Spleen (tissue), 11 donors: ENCODE data around the gene FMOD. TPM values are rescaled to one million over a fixed set of nuclear protein-coding genes. Genes with fewer than 3 reads are reported as not detected.
"Not testable (repeated sequence)": the region's sequence is repeated elsewhere in the genome, so short reads cannot be mapped to it uniquely, and the experiment has no call there.

ENCODE experiments used
- DNase-seq: peaks from one replicate; pipeline ENCODE4 v3.0.0-alpha.2; 2020
- H3K27ac ChIP-seq, 8 donors: fragments of 200-600 bp; sonication (generic) in 7 of 8; 1 replicate in 4 of 8; 2 replicates in 4 of 8; pipeline versions ENCODE4 v1.5.0 to v1.8.0; 2016 to 2021; ENCODE audit warnings: inconsistent platforms in 4 of 8, mild to moderate bottlenecking in 4 of 8, moderate library complexity in 1 of 8
- H3K27me3 ChIP-seq, 7 donors: fragments of 200-600 bp; sonication (generic) in 6 of 7; replicated peaks in 1 of 7; 1 replicate in 4 of 7; 2 replicates in 3 of 7; pipeline versions ENCODE4 v1.5.0 to v1.8.0; 2016 to 2021; ENCODE audit warnings: inconsistent platforms in 3 of 7, mild to moderate bottlenecking in 1 of 7
- H3K36me3 ChIP-seq, 6 donors: fragments of 200-600 bp; sonication (generic) in 5 of 6; 1 replicate in 4 of 6; 2 replicates in 2 of 6; pipeline versions ENCODE4 v1.5.0 to v1.8.0; 2016 to 2021; ENCODE audit warnings: inconsistent platforms in 2 of 6
- H3K4me1 ChIP-seq, 6 donors: fragments of 200-600 bp; sonication (generic) in 5 of 6; 1 replicate in 3 of 6; 2 replicates in 3 of 6; pipeline versions ENCODE4 v1.5.0 to v1.8.0; 2016 to 2021; ENCODE audit warnings: inconsistent platforms in 3 of 6
- H3K4me3 ChIP-seq, 8 donors: fragments of 200-600 bp; sonication (generic) in 7 of 8; 1 replicate in 4 of 8; 2 replicates in 4 of 8; pipeline versions ENCODE4 v1.5.0 to v1.8.0; 2016 to 2021; ENCODE audit warnings: inconsistent platforms in 4 of 8, mild to moderate bottlenecking in 4 of 8, moderate library complexity in 2 of 8
- H3K9me3 ChIP-seq, 8 donors: fragments of 200-600 bp; sonication (generic) in 7 of 8; 1 replicate in 4 of 8; 2 replicates in 4 of 8; pipeline versions ENCODE4 v1.5.0 to v1.8.0; 2016 to 2021; ENCODE audit warnings: inconsistent platforms in 4 of 8
- POLR2A ChIP-seq, 3 donors: fragments of 450-650 bp; IDR thresholded peaks; one replicate each; pipeline ENCODE4 v1.5.1; 2017; ENCODE audit warnings: antibody characterized with exemption in 3 of 3, mild to moderate bottlenecking in 1 of 3
- POLR2AphosphoS5 ChIP-seq, 3 donors: sonication (generic); formaldehyde crosslinking; IDR thresholded peaks; one replicate each; pipeline ENCODE4 v1.5.1; 2017; ENCODE audit warnings: antibody characterized with exemption in 3 of 3
- WGBS, 5 donors: extraction: QIAGEN DNeasy Blood & Tissue Kit in 3 of 5; methylation state at CpG; one replicate each; pipeline versions ENCODE4 v1.1.5 to v1.1.7; 2013 to 2018; 5-methylcytosine and 5-hydroxymethylcytosine counted together
- intact Hi-C: fragments of 100-400 bp; cut with DNase I; formaldehyde crosslinking; loops from one replicate; pipeline ENCODE4 v1.15.0; 2023; ENCODE audit warnings: low total_unique reads
- polyA plus RNA-seq, 3 donors: library from polyadenylated mRNA; stranded (reverse); fragments of 200-250 nt; gene quantifications; one replicate each; pipeline ENCODE4 v1.2.1, GENCODE V29; 2013
- total RNA-seq, 7 donors: library from RNA; depleted of rRNA in 3 of 7; stranded (reverse); fragments of >200 nt in 3 of 7; fragmentation: NEBNext Ultra II Directional in 4 of 7; extraction: Animal tissue kit (Norgen Biotek cat#: 25700) in 4 of 7; gene quantifications; one replicate each; pipeline versions ENCODE4 v1.1.0 to v1.2.1, GENCODE V29; 2016 to 2021
- TF ChIP-seq, protein P1 (sequence below), 11 experiments: fragments of 200-600 bp in 7 of 11; fragments of 450-650 bp in 4 of 11; sonication (generic) in 4 of 11; IDR thresholded peaks in 8 of 11; conservative IDR thresholded peaks in 3 of 11; 1 replicate in 7 of 11; 2 replicates in 4 of 11; pipeline versions ENCODE4 v1.4.0 to v1.8.0; 2016 to 2021; ENCODE audit warnings: antibody characterized with exemption in 11 of 11, inconsistent platforms in 4 of 11, mild to moderate bottlenecking in 1 of 11
- donor health status: healthy with polysubstance abuse.
- donor health status: DM: no; HTN: no; CAD: no; lungs with moderate emphysema.
- donor health status: DM: no; HTN: no; CAD: no.
- donor health status: Bipolar disorder and iron deficiency.
- donor health status: healthy.
- donor health status: DM: no; HTN: no; CAD: no.
- donor health status: DM: yes; HTN: yes; CAD: no.

Gene FMOD
- total and polyA plus RNA-seq, 10 donors: 4.5 to 30.0 (median 17.0) TPM

DNA sequence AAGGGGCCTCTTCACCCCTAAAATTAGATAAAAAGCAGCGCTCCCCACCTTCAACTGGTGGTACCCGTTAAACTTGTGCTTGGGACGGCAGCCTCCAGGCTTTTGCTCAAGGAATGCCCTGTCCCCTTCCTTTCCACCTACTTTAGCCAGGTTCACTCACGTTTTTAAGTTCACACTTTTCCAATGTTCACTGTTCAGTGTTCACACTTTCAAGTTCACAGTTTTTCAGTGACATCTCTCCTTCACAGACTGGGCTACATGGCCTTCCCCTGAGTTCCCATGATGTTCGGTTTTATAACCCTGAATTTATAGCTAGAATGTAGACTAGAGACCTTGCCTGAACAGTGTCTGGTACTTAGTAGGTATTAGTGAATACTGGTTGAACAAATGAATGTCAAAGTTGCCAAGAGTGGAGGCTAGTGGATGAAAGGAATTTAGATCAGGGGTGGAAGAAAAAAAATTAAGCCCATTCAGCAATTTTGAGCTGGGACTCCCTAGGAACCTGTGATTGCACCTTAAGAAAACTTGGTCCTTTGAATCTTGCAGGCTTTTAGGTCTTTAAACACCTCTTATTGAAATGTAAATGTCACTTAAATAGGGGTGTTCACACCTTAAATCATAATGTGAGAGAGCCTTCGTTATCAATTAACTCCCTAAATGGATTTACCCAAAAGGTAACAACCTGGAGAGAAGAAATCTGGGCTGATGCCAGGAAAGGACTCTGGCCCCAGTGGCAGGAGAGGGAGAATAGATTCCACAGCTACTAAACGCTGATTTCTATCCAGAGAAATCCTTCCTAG is 33.3 kb downstream of the FMOD start:
- WGBS, 5 donors: 86 to 90% (median 88%) methylated on average over 7 of the region's 7 CpGs

DNA sequence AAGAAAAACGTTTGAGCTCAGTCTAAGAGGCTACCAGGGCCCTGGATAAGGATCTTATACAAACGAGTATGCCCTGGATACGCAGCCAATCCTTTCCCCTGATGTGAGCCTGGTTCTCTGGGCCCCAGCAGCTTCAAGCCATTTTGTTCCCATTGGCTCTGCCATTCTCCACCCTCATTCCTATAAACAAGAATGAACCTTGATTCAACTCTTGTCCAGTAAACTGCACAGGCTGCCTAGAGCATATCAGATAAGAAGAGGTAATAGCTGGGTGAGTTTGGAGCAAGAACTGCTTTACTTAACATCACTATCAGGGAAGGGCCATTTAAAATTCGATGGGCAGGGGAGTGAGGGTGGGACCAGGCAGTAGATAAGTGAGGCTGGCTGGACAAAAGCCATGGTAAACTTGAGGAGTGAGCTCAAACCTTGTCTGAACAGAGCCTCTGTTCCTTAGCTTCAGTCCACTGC is 34.3 kb downstream of the FMOD start:
- no peaks in the 10 kb centered on the region for H3K9me3 ChIP-seq
- H3K27me3 ChIP-seq: no peaks in the 10 kb centered on the region
- H3K4me3 ChIP-seq: no peak overlapping the region
- intact Hi-C loops: no loop called here
- peak overlapping the region in 5 of 8 donors; percentile 6 to 59 (median 8) for H3K27ac ChIP-seq
- no peak for DNase-seq
- peaks cover 0 to 9% (median 0%) of the 10 kb centered on the region in 6 donors for H3K36me3 ChIP-seq
- no peak for TF ChIP-seq POLR2AphosphoS5 (IDR thresholded peaks at IDR 0.05)
- no peak for TF ChIP-seq POLR2A (IDR thresholded peaks at IDR 0.05)
- TF ChIP-seq, protein P1, sequence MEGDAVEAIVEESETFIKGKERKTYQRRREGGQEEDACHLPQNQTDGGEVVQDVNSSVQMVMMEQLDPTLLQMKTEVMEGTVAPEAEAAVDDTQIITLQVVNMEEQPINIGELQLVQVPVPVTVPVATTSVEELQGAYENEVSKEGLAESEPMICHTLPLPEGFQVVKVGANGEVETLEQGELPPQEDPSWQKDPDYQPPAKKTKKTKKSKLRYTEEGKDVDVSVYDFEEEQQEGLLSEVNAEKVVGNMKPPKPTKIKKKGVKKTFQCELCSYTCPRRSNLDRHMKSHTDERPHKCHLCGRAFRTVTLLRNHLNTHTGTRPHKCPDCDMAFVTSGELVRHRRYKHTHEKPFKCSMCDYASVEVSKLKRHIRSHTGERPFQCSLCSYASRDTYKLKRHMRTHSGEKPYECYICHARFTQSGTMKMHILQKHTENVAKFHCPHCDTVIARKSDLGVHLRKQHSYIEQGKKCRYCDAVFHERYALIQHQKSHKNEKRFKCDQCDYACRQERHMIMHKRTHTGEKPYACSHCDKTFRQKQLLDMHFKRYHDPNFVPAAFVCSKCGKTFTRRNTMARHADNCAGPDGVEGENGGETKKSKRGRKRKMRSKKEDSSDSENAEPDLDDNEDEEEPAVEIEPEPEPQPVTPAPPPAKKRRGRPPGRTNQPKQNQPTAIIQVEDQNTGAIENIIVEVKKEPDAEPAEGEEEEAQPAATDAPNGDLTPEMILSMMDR (IDR thresholded peaks at IDR 0.05 in 8 of 11, conservative IDR thresholded peaks at IDR 0.05 in 3 of 11): no peak
- peaks cover 15 to 77% (median 28%) of the 10 kb centered on the region in 6 donors for H3K4me1 ChIP-seq
- WGBS, 5 donors: 60 to 72% (median 64%) methylated on average over 4 of the region's 4 CpGs

More for the DNA sequence above, 33.3 kb downstream of the FMOD start:
- intact Hi-C loops: no loop called here
- no peaks in the 10 kb centered on the region for H3K9me3 ChIP-seq
- H3K4me3 ChIP-seq: no peak overlapping the region
- TF ChIP-seq POLR2A (IDR thresholded peaks at IDR 0.05) (no peak), POLR2AphosphoS5 (IDR thresholded peaks at IDR 0.05) (no peak)
- TF ChIP-seq, protein P1 (IDR thresholded peaks at IDR 0.05 in 8 of 11, conservative IDR thresholded peaks at IDR 0.05 in 3 of 11): no peak
- no peaks in the 10 kb centered on the region for H3K27me3 ChIP-seq
- H3K36me3 ChIP-seq: no peaks in the 10 kb centered on the region
- no peak for DNase-seq
- peak overlapping the region in 4 of 8 donors; percentile 7 to 59 (median 22) for H3K27ac ChIP-seq
- peaks cover 24 to 77% (median 31%) of the 10 kb centered on the region in 6 donors for H3K4me1 ChIP-seq

DNA sequence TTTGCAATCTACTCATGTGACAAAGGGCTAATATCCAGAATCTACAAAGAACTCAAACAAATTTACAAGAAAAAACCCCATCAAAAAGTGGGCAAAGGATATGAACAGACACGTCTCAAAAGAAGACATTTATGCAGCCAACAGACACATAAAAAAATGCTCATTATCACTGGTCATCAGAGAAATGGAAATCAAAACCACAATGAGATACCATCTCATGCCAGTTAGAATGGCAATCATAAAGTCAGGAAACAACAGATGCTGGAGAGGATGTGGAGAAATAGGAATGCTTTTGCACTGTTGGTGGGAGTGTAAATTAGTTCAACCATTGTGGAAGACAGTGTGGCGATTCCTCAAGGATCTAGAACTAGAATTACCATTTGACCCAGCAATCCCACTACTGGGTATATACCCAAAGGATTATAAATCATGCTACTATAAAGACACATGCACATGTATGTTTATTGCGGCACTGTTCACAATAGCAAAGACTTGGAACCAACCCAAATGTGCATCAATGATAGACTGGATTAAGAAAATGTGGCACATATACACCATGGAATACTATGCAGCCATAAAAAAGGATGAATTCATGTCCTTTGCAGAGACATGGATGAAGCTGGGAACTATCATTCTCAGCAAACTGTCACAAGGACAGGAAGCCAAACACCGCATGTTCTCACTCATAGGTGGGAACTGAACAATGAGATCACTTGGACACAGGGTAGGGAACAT is 36.7 kb downstream of the FMOD start:
- 67 to 87% (median 78%) methylated on average over 3 to 4 of the region's 4 CpGs for WGBS, 5 donors

DNA sequence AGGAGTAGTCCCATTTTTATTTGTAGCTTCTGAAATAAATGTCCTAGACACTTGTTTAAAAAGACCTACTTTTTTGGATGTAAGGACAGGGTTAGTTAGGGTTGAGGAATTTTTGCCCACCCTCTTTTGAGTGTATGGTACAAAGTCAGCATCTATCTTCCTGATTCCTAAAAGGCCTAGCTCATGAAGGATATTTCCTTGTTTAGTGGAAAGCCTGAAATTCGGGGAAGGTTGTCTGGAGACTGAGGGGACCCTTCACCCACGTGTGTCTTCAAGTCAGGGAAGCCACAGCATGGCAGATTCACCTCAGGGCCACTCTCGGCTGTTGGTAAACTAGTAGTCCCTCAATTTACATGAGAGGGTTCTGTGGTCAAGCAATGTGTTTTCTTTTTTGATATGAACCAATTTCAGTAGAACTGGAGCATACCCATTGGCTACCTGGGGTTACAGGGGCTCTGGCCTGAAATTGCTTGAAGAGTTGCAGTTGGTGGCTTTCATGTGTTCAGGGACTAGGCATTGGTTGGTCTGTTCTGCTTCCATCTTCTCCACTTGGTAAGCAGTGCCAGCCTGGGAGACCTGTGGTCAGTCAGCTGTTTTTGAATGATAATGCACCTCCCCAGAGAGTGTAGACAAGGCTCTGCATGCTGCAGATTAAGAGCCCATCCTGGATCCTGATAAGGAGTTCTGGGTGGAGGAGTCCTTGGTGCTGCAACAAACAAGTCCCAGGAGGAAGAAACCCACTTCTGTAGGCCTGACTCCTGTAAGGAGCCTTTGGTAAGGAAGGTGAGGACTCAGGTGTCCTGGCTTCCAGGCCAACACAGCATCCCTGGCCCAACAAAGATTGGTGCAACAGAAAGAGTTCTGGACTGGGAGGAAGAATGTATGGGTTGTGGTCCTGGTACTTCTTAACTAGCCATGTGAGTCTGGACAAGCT is 39.3 kb downstream of the FMOD start:
- Histone ChIP-seq H3K27me3 (no peaks in the 10 kb centered on the region), H3K27ac (peak overlapping the region in 5 of 8 donors; percentile 12 to 62 (median 28)), H3K9me3 (no peaks in the 10 kb centered on the region), H3K4me1 (peaks cover 38 to 87% (median 56%) of the 10 kb centered on the region in 6 donors), H3K4me3 (no peak overlapping the region), H3K36me3 (peaks cover 0 to 58% (median 35%) of the 10 kb centered on the region in 6 donors)
- no peak for DNase-seq
- WGBS, 5 donors: 70 to 83% (median 78%) methylated on average over 3 of the region's 3 CpGs
- intact Hi-C loops: no loop called here
- TF ChIP-seq, protein P1 (IDR thresholded peaks at IDR 0.05 in 8 of 11, conservative IDR thresholded peaks at IDR 0.05 in 3 of 11): no peak
- TF ChIP-seq POLR2AphosphoS5 (IDR thresholded peaks at IDR 0.05): peak in 1 of 3 donors; percentile 79
- TF ChIP-seq POLR2A (IDR thresholded peaks at IDR 0.05): peak in 1 of 3 donors; percentile 23

More for the DNA sequence above, 36.7 kb downstream of the FMOD start:
- peak in 1 of 3 donors; percentile 22 for TF ChIP-seq POLR2AphosphoS5 (IDR thresholded peaks at IDR 0.05)
- DNase-seq, H3K9me3 ChIP-seq, H3K27me3 ChIP-seq, H3K27ac ChIP-seq, intact Hi-C loops, H3K4me3 ChIP-seq: not testable (repeated sequence)
- H3K4me1 ChIP-seq: peaks cover 19 to 77% (median 33%) of the 10 kb centered on the region in 6 donors
- peaks cover 0 to 32% (median 14%) of the 10 kb centered on the region in 6 donors for H3K36me3 ChIP-seq
